HuH-7 (cell line): ENCODE measurements around the gene ETNPPL.

ENCODE experiments used
- DNase-seq: peaks from one replicate; pipeline ENCODE4 v3.0.0; 2011; ENCODE audit warnings: low spot score

Gene ETNPPL

GRCh38 chr4:108762559-108763225 is at the start of gene ETNPPL:
Gene ETNPPL, minus strand, starts transcription at chr4:108763053. Its CDS starts 155 bp downstream, at chr4:108762898.
- DNase-seq = peak; percentile 28

DNA sequence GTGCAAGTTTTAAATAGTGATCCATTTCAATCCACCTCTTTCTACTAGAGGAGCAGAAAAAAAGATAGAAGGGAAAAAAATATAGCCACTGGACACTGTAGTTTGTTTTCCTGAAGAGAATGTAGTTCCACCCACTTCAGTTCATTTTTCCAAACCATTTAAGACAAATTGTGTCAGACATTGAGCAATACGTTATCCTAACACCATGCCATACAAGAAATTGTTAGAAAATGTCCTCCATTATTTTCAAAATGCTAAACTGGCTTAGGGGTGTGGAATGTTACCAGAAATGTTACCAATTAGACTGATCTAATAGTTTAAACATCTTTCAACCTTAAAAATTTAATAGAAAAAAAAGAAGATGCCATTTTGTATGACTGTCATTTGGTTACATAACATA is 48.6 kb upstream of the ETNPPL start:
- DNase-seq = no peak

- DNase-seq = no peak
These were observed 47.2 kb upstream of the ETNPPL start for GRCh38 chr4:108810087-108810486.

GRCh38 chr4:108804648-108805273 is 41.9 kb upstream of the ETNPPL start:
- no peak for DNase-seq

DNA sequence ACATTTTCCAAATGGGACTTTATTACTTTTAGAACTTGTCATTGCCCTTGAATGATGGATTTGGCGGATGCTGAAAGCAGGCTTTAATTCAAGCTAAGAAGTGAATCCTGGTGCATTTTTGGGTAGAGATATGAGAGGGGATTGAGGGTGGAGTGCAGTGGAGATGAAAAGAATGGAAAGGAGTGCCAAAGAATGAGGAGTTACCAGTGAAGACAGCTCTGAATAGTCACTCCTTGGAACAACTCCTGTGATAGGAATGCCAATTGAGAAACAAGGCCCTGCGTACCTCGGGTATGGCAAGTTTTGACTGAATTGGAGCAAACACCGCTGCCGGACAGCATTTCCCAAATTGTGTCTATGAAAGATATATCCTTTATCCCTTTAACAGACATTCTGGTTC is 36.5 kb upstream of the ETNPPL start:
- no peak for DNase-seq

DNA sequence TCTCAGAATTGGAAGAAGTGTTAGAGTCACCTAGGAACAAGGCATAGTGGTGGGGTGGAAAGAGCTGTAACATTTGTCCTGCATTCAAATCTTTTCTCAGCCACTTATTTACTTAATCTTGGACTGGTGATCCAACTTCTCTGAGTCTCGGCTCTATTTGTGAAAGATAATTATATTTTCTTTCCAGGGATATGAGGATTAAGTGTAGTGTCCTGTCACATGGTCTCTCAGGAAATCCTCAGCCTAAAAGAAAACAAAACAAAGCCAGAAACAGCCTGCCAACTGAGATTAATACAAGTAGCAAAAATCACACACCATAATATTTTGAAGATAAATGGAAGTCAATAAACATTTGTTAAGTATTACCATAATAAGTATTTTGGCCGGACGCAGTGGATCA is 33.3 kb upstream of the ETNPPL start:
- DNase-seq = no peak

GRCh38 chr4:108795733-108796132 is 32.9 kb upstream of the ETNPPL start:
- no peak for DNase-seq

- DNase-seq = no peak
These were observed 31.3 kb upstream of the ETNPPL start for GRCh38 chr4:108794136-108794535.

DNA sequence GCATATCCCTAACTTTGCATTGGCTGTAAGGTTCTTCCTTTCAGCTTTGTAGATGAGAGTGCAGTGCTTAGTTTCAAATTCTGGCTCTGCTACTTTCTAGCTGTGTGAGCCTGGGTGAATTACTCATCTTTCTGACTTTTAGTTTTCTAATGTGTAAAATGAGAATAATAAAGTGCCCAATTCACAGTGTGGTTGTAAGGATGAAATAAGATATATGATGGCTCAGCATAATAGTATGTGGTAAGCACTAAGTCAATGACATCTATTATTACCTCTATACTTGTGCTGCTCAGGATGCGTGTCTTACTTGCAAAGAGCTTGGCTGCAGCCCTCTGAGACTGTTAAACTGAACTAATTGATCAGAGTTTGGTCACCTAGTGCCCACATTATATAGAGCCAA is 30.6 kb upstream of the ETNPPL start:
- DNase-seq = no peak

DNA sequence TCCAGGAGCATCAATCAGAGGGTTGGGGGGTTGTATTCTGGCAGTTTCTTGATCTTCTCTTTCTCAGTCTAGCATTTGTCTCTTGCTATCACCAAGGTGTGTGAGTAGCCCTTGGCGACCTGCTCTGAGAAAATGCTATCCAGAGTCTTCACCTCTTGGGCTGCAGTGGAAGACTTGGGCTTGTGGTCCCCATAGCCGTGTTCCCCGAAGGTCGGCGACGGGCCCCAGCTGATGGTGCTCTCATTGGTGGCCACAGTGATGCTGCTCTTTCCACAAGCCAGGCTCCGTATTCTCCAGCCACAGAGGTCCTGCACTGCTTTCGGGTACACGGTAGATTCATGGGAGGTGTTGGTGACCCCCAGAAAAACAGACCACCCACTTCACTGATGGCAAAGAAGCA is 25.9 kb upstream of the ETNPPL start:
- no peak for DNase-seq

- DNase-seq = no peak
These were observed 24.9 kb upstream of the ETNPPL start for GRCh38 chr4:108787724-108788123.

GRCh38 chr4:108787106-108787505 is 24.3 kb upstream of the ETNPPL start:
- no peak for DNase-seq

DNA sequence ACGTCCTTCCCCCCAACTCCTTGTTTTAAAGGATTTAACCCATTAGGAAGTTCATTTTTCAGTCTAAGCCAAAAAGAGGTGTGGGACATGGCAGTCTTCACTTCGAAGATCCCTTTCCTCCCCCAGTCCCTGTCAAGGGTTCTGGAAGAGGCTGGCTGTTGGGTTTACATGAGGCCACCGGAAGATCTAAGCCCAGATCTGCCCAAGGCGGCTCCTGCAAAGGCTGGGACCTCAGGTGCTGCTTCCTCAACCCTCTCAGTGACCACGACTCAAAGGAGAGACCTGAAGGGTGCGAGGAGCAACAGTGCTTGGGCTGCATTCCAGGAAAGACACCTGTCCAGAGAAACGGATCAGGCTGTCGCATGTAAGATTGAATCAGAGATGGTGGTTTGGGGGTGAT is 23.5 kb upstream of the ETNPPL start:
- no peak for DNase-seq

DNA sequence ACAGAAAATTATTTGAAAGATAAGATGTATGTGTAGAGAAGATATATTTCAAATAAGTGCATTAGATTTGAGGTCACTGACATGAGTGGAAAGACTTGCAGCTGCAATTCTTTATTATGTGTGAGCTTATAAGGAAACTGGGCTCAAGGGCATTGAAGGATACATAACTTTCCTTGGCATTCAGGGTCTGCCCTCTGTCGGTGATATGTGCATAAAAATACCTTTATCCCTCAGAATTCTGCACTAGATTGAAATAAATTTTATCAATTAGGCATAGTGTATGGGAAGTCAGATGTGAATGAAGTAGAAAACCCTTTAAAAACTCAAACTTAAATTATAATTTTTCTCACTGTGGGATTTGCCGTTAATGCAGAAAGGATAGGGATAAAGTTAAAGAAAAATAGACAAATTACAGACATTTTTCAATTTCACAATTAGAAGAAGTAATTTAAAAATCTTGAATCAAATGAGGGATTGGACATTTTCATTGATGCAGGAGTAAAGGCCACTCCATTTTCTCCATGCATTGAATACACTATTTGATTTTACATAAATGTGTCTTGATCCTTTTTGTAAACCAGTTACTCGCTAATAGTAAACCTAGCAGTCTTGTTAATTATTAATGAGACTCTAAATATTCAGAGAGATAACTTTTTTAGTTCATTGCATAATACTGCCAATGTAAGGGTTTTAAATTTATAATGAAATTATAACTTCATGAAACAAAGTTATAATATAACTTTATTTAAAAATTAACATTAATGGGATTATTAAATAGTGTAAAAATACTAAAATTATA is 21.0 kb upstream of the ETNPPL start:
- no peak for DNase-seq

- no peak for DNase-seq
These were observed 17.1 kb upstream of the ETNPPL start for GRCh38 chr4:108779958-108780357.

DNA sequence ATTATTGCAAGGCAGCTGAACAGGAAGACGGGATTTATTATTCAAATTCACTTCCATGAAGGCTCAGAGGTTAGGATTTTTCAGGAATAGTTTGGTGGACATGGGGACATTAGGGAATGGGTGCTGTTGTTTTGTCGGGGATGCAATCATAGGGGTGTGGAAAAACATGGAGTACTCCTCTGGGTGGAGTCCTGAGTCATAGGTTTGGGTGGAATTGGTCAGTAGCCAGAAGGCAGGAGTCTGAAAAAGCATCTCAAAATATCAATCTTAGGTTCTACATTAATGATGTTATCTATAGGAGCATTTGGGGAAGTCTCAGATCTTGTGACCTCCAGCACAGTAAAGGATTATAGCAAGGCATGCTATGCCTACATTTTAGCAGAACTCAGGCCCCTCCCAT is 14.5 kb upstream of the ETNPPL start:
- no peak for DNase-seq

DNA sequence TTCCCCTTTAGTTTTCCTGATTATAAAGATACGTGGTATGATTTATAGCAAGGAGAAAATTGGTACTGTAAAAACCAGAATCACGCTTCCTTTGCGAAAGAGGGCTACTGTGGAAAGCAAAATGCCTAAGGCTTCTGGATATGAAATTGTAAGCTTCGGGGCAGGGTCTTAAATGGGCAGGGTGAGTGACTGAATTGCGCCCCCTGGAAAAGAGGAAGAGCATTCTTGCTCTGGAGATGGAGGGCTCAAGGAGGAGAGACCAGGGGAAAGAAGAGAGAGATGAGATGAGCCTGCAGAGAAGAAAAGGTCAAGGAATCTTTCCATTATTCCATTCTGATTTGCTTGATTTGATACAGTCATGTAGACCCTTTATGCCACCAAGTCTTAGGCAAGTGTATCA is 13.1 kb upstream of the ETNPPL start:
- no peak for DNase-seq

- no peak for DNase-seq
These were observed 12.1 kb upstream of the ETNPPL start for GRCh38 chr4:108774809-108775530.

DNA sequence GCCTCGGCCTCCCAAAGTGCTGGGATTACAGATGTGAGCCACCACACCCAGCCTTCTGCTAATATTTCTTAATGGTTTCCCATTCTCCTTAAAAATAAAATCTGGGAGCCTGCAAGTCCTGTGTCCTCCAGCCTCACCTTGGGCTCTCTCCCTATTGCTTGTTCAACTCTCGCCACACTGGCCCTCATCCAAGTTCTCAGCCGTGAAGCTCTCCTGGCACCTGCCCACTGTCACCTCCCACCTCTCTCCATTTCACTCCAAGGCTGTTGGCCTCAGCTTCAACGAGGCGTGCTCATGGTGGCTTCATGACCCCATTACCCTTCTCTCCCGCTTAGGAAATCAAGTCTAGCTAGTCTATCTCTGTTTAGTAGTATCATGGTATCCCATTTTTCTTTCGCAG is 9.5 kb upstream of the ETNPPL start:
- no peak for DNase-seq

- no peak for DNase-seq
These were observed 3.2 kb upstream of the ETNPPL start for GRCh38 chr4:108766058-108766457.

DNA sequence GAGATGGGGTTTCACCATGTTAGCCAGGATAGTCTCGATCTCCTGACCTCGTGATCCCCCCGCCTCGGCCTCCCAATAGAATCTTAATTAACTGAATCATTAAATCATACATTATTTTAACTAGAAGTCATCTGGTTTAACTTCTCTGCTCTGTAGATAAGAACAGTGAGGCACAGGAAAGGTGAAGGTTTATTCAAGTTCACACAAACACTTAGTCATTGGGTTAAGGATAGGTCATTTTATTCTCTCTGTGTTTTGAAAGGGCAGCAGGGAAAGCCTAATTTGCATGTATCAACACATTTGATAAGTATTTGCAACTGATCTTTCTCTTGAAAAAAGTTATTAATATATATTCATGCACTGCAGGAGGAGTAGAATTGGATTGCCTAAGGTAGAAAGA is 1.1 kb upstream of the ETNPPL start:
- DNase-seq = no peak

DNA sequence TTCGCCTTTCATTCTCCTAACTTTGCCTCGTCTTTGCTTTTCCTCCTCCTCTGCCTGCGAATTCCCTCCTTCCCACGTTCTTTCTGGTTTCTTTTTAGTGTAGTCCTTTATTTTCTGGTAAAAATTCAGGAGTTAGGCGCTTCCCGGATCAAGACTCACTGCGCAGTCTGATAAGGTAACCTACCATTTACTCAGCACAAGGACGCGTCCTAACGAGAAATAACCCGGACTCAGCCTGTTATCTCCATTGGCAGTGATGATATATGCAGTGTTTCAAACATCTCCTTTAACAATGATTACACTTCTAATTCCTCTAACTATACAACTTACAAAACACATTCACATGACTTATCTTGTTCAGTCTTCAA is 357 bp upstream of the ETNPPL start:
- no peak for DNase-seq

GRCh38 chr4:108758498-108758897 is 4.4 kb downstream of the ETNPPL start:
- DNase-seq = no peak
